Measurements from ENCODE around the gene ANK3. TPM values are rescaled to one million over a fixed set of nuclear protein-coding genes. Genes with fewer than 3 reads are reported as not detected.

ANK3 gene
- total RNA-seq, 3 donors from 2014 or later, result 10.2 to 93.2 (median 57.4) TPM

GRCh38 chr10:60162631-60163030, 227.0 kb downstream of the ANK3 start:
- intact Hi-C loops (cut with DNase I; ENCODE audit: low total_unique reads), result loop anchor here (5.0 kb wide), 1 partner anchor 170 kb away; no protein-coding TSS in a partner anchor

GRCh38 chr10:60155943-60156683, 233.6 kb downstream of the ANK3 start:
- H3K36me3 ChIP-seq, result no peaks in the 10 kb centered on the region
- no peak for DNase-seq (ENCODE audit: low spot score in 2 of 2)
- no peaks in the 10 kb centered on the region for H3K4me1 ChIP-seq
- TF ChIP-seq POLR2A (IDR thresholded peaks at IDR 0.05) (no peak), POLR2AphosphoS5 (IDR thresholded peaks at IDR 0.05) (no peak), CTCF (IDR thresholded peaks at IDR 0.05) (no peak)
- intact Hi-C loops (cut with DNase I; ENCODE audit: low total_unique reads), result loop anchor here (5.0 kb wide), 1 partner anchor 179 kb away; no protein-coding TSS in a partner anchor
- peaks cover 0 to 8% of the 10 kb centered on the region in 2 donors for H3K9me3 ChIP-seq
- no peak overlapping the region for H3K4me3 ChIP-seq
- no peak overlapping the region for H3K27ac ChIP-seq
- no peaks in the 10 kb centered on the region for H3K27me3 ChIP-seq

More at GRCh38 chr10:60162631-60163030, 227.0 kb downstream of the ANK3 start:
- no peak for DNase-seq (ENCODE audit: low spot score in 2 of 2)
- TF ChIP-seq POLR2AphosphoS5 (IDR thresholded peaks at IDR 0.05) (no peak), CTCF (IDR thresholded peaks at IDR 0.05) (no peak), POLR2A (IDR thresholded peaks at IDR 0.05) (no peak)
- H3K27ac ChIP-seq, result no peak overlapping the region
- H3K4me3 ChIP-seq, result no peak overlapping the region
- H3K4me1 ChIP-seq, result no peaks in the 10 kb centered on the region
- H3K36me3 ChIP-seq, result no peaks in the 10 kb centered on the region
- H3K9me3 ChIP-seq, result peaks cover 0 to 10% of the 10 kb centered on the region in 2 donors
- no peaks in the 10 kb centered on the region for H3K27me3 ChIP-seq

- Histone ChIP-seq H3K4me3 (no peak overlapping the region), H3K4me1 (no peaks in the 10 kb centered on the region), H3K36me3 (no peaks in the 10 kb centered on the region), H3K27ac (no peak overlapping the region), H3K27me3 (no peaks in the 10 kb centered on the region), H3K9me3 (peaks cover 0 to under 1% of the 10 kb centered on the region in 2 donors)
- intact Hi-C loops (cut with DNase I; ENCODE audit: low total_unique reads), result loop anchor here (5.0 kb wide), 1 partner anchor 178 kb away; no protein-coding TSS in a partner anchor
- TF ChIP-seq CTCF (IDR thresholded peaks at IDR 0.05) (no peak), POLR2AphosphoS5 (IDR thresholded peaks at IDR 0.05) (no peak), POLR2A (IDR thresholded peaks at IDR 0.05) (no peak)
- no peak for DNase-seq (ENCODE audit: low spot score in 2 of 2)
Observed at GRCh38 chr10:60155099-60155877, 234.4 kb downstream of the ANK3 start.

GRCh38 chr10:60149003-60149402, 240.7 kb downstream of the ANK3 start:
- H3K36me3 ChIP-seq, result no peaks in the 10 kb centered on the region
- no peaks in the 10 kb centered on the region for H3K9me3 ChIP-seq
- H3K4me1 ChIP-seq, result no peaks in the 10 kb centered on the region
- no peak for DNase-seq (ENCODE audit: low spot score in 2 of 2)
- no peaks in the 10 kb centered on the region for H3K27me3 ChIP-seq
- H3K27ac ChIP-seq, result no peak overlapping the region
- intact Hi-C loops (cut with DNase I; ENCODE audit: low total_unique reads), result no loop called here
- no peak overlapping the region for H3K4me3 ChIP-seq
- TF ChIP-seq CTCF (IDR thresholded peaks at IDR 0.05) (no peak), POLR2AphosphoS5 (IDR thresholded peaks at IDR 0.05) (no peak), POLR2A (IDR thresholded peaks at IDR 0.05) (no peak)

Measured in breast epithelium (tissue), 4 donors.